SK-N-MC (cell line): ENCODE results near the gene PHLDA3.

Source experiments
- EZH2 ChIP-seq: fragments of 200-600 bp; sonication (generic); IDR thresholded peaks from one replicate; pipeline ENCODE4 v1.6.1; 2017; ENCODE audit warnings: antibody characterized with exemption
- FOXP2 ChIP-seq: optimal IDR thresholded peaks from 2 replicates; pipeline ENCODE3; 2011; ENCODE audit warnings: mild to moderate bottlenecking, moderate library complexity; ENCODE audit not compliant: insufficient read depth; ENCODE audit errors: extremely low read length, control extremely low read depth
- POLR2AphosphoS5 ChIP-seq: IDR thresholded peaks from 2 replicates; pipeline ENCODE4 v1.6.1; 2012; ENCODE audit warnings: mild to moderate bottlenecking, low read depth, low read length, borderline replicate concordance

DNA sequence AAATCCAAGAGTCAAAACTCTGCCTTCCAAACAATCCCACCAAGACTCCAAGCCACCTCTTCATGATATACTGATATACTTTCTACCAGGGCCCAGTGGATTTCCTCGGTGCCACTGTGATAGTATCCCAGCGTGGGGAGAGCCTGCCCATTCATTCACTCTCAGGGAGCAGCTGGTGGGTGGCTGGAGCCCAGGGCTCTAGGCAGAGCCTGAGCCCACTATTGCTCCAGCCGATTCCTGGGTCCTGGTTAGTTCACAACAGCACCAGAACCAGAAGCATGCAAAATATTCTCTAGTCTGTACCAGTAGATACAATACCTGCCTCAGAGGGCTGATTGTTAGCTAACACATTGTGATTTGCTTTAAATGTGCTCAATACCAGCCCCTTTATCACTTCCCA, 37.1 kb upstream of the PHLDA3 start:
- TF ChIP-seq EZH2 = no peak
- no peak for TF ChIP-seq POLR2AphosphoS5
- no peak for TF ChIP-seq FOXP2
